ENCODE data around the gene MANEA. TPM values are rescaled to one million over a fixed set of nuclear protein-coding genes. Genes with fewer than 3 reads are reported as not detected.

The MANEA gene, protein sequence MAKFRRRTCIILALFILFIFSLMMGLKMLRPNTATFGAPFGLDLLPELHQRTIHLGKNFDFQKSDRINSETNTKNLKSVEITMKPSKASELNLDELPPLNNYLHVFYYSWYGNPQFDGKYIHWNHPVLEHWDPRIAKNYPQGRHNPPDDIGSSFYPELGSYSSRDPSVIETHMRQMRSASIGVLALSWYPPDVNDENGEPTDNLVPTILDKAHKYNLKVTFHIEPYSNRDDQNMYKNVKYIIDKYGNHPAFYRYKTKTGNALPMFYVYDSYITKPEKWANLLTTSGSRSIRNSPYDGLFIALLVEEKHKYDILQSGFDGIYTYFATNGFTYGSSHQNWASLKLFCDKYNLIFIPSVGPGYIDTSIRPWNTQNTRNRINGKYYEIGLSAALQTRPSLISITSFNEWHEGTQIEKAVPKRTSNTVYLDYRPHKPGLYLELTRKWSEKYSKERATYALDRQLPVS
- 5.3 and 7.6 TPM in 2 replicates for total RNA-seq

- H3K36me3 ChIP-seq (ENCODE audit: control insufficient read depth, insufficient read depth, low read length) = no peaks in the 10 kb centered on the region
- TF ChIP-seq, protein P1, sequence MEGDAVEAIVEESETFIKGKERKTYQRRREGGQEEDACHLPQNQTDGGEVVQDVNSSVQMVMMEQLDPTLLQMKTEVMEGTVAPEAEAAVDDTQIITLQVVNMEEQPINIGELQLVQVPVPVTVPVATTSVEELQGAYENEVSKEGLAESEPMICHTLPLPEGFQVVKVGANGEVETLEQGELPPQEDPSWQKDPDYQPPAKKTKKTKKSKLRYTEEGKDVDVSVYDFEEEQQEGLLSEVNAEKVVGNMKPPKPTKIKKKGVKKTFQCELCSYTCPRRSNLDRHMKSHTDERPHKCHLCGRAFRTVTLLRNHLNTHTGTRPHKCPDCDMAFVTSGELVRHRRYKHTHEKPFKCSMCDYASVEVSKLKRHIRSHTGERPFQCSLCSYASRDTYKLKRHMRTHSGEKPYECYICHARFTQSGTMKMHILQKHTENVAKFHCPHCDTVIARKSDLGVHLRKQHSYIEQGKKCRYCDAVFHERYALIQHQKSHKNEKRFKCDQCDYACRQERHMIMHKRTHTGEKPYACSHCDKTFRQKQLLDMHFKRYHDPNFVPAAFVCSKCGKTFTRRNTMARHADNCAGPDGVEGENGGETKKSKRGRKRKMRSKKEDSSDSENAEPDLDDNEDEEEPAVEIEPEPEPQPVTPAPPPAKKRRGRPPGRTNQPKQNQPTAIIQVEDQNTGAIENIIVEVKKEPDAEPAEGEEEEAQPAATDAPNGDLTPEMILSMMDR (IDR thresholded peaks at IDR 0.05; ENCODE audit: insufficient read depth, low read length, severe bottlenecking) = no peak
- H3K27me3 ChIP-seq (ENCODE audit: control insufficient read depth, insufficient read depth, low read length) = no peaks in the 10 kb centered on the region
- FAIRE-seq = no peak
- peak; percentile 59 for DNase-seq (ENCODE audit: low read depth)
- H3K4me3 ChIP-seq (ENCODE audit: low read depth, low read length) = peak within 1 kb of the TSS; percentile 81
Measured at GRCh38 chr6:95577304-95578105, at the start of gene MANEA. TSS of gene MANEA (plus strand) at chr6:95577535. CDS start at chr6:95586440, 8,905 bp downstream.

DNA sequence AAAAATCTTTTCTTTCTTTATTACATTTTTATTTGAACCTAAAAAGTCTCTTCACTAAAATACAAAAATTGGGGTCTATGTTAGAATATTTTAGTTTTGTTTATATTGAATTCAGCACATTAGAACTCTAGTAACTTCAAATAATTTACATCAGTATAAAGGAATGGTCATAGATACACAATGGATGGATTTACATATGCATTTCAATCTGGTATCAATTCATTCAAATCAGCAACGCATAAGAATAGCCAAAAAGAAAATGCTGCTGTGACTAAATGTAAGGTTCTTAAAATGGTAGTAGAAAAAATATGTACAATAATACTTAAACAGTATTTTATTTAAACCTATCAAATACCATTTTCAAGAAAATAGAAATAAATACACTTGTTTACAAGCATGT is 47.6 kb upstream of the MANEA start:
- Histone ChIP-seq H3K27me3 (ENCODE audit: control insufficient read depth, insufficient read depth, low read length) (no peaks in the 10 kb centered on the region), H3K36me3 (ENCODE audit: control insufficient read depth, insufficient read depth, low read length) (no peaks in the 10 kb centered on the region), H3K4me3 (ENCODE audit: low read depth, low read length) (no peak overlapping the region)
- FAIRE-seq (no peak), DNase-seq (ENCODE audit: low read depth) (no peak)
- TF ChIP-seq, protein P1 (IDR thresholded peaks at IDR 0.05; ENCODE audit: insufficient read depth, low read length, severe bottlenecking) = no peak

GRCh38 chr6:95530176-95530819 is 47.0 kb upstream of the MANEA start:
- TF ChIP-seq, protein P1 (IDR thresholded peaks at IDR 0.05; ENCODE audit: insufficient read depth, low read length, severe bottlenecking) = no peak
- FAIRE-seq (no peak), DNase-seq (ENCODE audit: low read depth) (no peak)
- no peaks in the 10 kb centered on the region for H3K36me3 ChIP-seq (ENCODE audit: control insufficient read depth, insufficient read depth, low read length)
- H3K27me3 ChIP-seq (ENCODE audit: control insufficient read depth, insufficient read depth, low read length) = no peaks in the 10 kb centered on the region
- no peak overlapping the region for H3K4me3 ChIP-seq (ENCODE audit: low read depth, low read length)

DNA sequence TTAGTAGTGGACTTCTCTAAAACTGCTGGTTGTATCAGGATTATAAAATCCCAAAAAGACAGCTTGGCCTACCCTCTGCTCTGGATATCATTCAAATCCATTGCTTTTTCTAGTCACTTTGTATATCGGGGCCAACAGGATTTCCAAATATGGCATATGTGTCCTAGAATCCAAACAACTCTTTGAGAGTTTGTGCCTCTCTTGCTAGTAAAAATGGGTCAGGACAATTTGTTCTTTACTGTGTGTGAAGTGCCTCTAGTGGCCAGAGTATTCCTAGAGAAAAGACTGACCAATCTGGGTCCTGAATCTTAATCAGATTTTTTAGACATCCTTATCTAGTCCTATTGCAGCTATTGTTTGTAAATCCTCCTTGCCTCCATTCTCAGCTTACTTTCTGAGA is 33.5 kb upstream of the MANEA start:
- DNase-seq (ENCODE audit: low read depth) (no peak), FAIRE-seq (no peak)
- TF ChIP-seq, protein P1 (IDR thresholded peaks at IDR 0.05; ENCODE audit: insufficient read depth, low read length, severe bottlenecking) = no peak
- Histone ChIP-seq H3K4me3 (ENCODE audit: low read depth, low read length) (no peak overlapping the region), H3K27me3 (ENCODE audit: control insufficient read depth, insufficient read depth, low read length) (no peaks in the 10 kb centered on the region), H3K36me3 (ENCODE audit: control insufficient read depth, insufficient read depth, low read length) (no peaks in the 10 kb centered on the region)

GRCh38 chr6:95544517-95545225 is 32.7 kb upstream of the MANEA start:
- DNase-seq (ENCODE audit: low read depth) = no peak
- Histone ChIP-seq H3K27me3 (ENCODE audit: control insufficient read depth, insufficient read depth, low read length) (no peaks in the 10 kb centered on the region), H3K36me3 (ENCODE audit: control insufficient read depth, insufficient read depth, low read length) (no peaks in the 10 kb centered on the region), H3K4me3 (ENCODE audit: low read depth, low read length) (no peak overlapping the region)
- TF ChIP-seq, protein P1 (IDR thresholded peaks at IDR 0.05; ENCODE audit: insufficient read depth, low read length, severe bottlenecking) = no peak
- FAIRE-seq = no peak

Data from bronchial epithelial cell (primary cell).